Muscle layer of duodenum (tissue), 2 donors: ENCODE data around the gene CNTNAP2.

Experiments used
- H3K27ac ChIP-seq: one replicate; pipeline ENCODE4 v1.7.0; 2013; ENCODE audit warnings: mild to moderate bottlenecking, low read length
- H3K27me3 ChIP-seq: one replicate; pipeline ENCODE4 v1.7.0; 2013; ENCODE audit warnings: low read depth, mild to moderate bottlenecking, control low read depth, low read length
- H3K36me3 ChIP-seq, 2 donors: one replicate each; pipeline ENCODE4 v1.7.0; 2013; ENCODE audit warnings: low read length in 2 of 2, control low read depth in 1 of 2, mild to moderate bottlenecking in 1 of 2; ENCODE audit not compliant: insufficient read depth in 2 of 2, control insufficient read depth in 1 of 2
- H3K4me1 ChIP-seq, 2 donors: one replicate each; pipeline ENCODE4 v1.7.0; 2013; ENCODE audit warnings: low read length in 2 of 2, mild to moderate bottlenecking in 2 of 2, control low read depth in 1 of 2, moderate library complexity in 1 of 2; ENCODE audit not compliant: insufficient read depth in 2 of 2, control insufficient read depth in 1 of 2
- H3K4me3 ChIP-seq, 2 donors: one replicate each; pipeline ENCODE4 v1.7.0; 2013; ENCODE audit warnings: low read length in 2 of 2, low read depth in 1 of 2, mild to moderate bottlenecking in 1 of 2
- H3K9me3 ChIP-seq, 2 donors: one replicate each; pipeline ENCODE4 v1.7.0; 2013; ENCODE audit warnings: low read length in 2 of 2, control low read depth in 1 of 2, mild to moderate bottlenecking in 1 of 2; ENCODE audit not compliant: control insufficient read depth in 1 of 2
- donor health status: healthy.

Gene CNTNAP2

GRCh38 chr7:146116521-146117222 lies at the start of gene CNTNAP2:
TSS of gene CNTNAP2 (plus strand) at chr7:146116801. CDS start at chr7:146116877, 76 bp downstream.
- no peaks in the 10 kb centered on the region for H3K36me3 ChIP-seq
- H3K27ac ChIP-seq = no peak within 1 kb of the TSS
- peaks cover 6% of the 10 kb centered on the region for H3K27me3 ChIP-seq
- H3K4me3 ChIP-seq = peak within 1 kb of the TSS; percentile 47 to 82
- peaks cover 0 to 19% of the 10 kb centered on the region in 2 donors for H3K4me1 ChIP-seq
- no peaks in the 10 kb centered on the region for H3K9me3 ChIP-seq

GRCh38 chr7:146067880-146068279 lies 48.7 kb upstream of the CNTNAP2 start:
- Histone ChIP-seq H3K36me3 (no peaks in the 10 kb centered on the region), H3K4me1 (no peaks in the 10 kb centered on the region), H3K9me3 (no peaks in the 10 kb centered on the region), H3K27ac (no peak overlapping the region), H3K27me3 (no peaks in the 10 kb centered on the region), H3K4me3 (no peak overlapping the region)

DNA sequence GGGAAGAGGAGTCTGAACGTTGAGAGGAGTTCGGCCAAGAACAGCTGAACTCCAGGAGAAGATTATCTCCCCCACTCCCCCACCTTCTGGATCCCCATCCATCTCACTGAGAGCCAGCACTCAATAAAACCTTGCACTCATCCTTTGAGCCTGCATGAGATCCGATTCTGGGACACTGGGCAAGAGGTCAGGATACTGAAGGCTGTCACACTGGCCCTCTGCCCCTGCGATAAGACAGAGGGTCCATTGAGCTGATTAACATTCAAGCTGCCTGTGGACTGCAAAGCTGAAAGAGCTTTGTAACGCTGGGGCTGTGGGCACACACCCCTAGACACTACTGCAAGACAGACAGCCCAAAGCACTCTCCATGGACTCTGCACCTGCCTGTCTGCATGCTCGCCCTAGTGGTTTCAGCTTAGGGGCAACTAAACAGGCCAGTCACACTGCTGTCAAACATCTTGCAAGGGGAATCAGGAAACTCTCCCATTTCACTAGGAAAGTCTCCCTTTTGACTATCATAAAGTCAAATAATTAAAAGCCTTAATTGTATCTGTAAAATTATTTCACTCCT lies 42.3 kb upstream of the CNTNAP2 start:
- H3K4me1 ChIP-seq = no peaks in the 10 kb centered on the region
- H3K4me3 ChIP-seq = no peak overlapping the region
- no peaks in the 10 kb centered on the region for H3K27me3 ChIP-seq
- H3K27ac ChIP-seq = no peak overlapping the region
- no peaks in the 10 kb centered on the region for H3K9me3 ChIP-seq
- H3K36me3 ChIP-seq = no peaks in the 10 kb centered on the region

DNA sequence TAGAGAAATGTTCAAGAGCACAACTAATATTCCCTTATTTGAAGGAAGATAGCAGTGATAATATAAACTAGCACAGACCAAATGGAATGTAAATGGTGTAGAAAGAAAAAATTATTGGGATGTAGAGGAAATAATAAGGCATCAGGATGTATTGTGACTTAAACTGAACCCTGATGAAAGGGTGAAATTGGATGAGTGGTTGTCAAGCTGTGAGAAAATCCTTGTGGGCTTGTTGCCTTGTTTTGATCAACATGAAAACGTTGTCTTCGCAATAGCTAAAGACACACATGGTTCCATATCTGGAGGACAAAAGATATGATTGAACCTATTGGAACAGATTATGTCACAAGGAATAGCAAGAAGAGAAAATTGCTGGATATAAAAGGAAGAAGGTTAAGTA lies 40.3 kb upstream of the CNTNAP2 start:
- H3K36me3 ChIP-seq = no peaks in the 10 kb centered on the region
- no peak overlapping the region for H3K27ac ChIP-seq
- H3K4me1 ChIP-seq = no peaks in the 10 kb centered on the region
- no peaks in the 10 kb centered on the region for H3K9me3 ChIP-seq
- no peaks in the 10 kb centered on the region for H3K27me3 ChIP-seq
- H3K4me3 ChIP-seq = no peak overlapping the region

DNA sequence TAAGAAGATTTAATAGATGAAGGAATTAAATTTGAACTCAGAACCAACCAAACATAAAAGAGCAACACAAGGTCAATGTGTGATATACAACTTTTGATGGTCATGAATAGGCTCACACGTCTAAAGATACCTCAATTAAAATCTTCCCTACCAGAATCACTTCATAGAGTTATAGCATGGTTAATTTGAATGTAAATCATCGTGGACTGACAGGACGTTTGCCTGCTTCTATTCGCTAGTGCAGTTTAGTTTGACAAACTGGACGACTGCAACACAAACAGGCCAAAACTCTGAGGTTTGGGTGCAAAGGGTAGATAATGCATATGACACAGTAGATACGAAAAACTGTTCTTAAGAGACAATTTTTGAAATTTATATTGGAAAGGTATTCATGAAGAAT lies 32.5 kb upstream of the CNTNAP2 start:
- H3K36me3 ChIP-seq = no peaks in the 10 kb centered on the region
- no peaks in the 10 kb centered on the region for H3K4me1 ChIP-seq
- H3K9me3 ChIP-seq = no peaks in the 10 kb centered on the region
- no peak overlapping the region for H3K27ac ChIP-seq
- no peak overlapping the region for H3K4me3 ChIP-seq
- H3K27me3 ChIP-seq = no peaks in the 10 kb centered on the region

- Histone ChIP-seq H3K4me3 (no peak overlapping the region), H3K36me3 (no peaks in the 10 kb centered on the region), H3K27me3 (no peaks in the 10 kb centered on the region), H3K9me3 (no peaks in the 10 kb centered on the region), H3K27ac (no peak overlapping the region), H3K4me1 (no peaks in the 10 kb centered on the region)
These were observed 26.5 kb upstream of the CNTNAP2 start for GRCh38 chr7:146090023-146090645.

DNA sequence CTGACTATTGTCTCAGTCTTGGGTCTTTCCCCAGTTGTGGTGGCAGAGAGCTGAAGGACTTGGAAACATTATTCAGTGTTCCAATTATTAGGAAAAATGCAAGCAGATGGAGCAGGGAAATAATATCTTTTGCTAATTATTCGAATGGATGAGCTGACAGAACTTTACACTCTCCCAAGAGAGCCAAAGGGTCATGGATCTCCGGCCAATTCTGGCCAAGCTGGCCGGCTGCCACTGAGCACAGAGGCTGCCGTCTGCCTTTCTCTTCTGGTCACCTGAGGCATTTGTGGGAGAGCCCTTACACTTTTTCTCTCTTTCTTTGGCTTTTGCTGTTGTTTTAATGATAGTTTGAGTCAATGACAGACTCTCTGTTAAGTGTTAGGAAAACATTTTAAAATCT lies 22.2 kb upstream of the CNTNAP2 start:
- Histone ChIP-seq H3K4me1 (no peaks in the 10 kb centered on the region), H3K27ac (no peak overlapping the region), H3K27me3 (no peaks in the 10 kb centered on the region)

DNA sequence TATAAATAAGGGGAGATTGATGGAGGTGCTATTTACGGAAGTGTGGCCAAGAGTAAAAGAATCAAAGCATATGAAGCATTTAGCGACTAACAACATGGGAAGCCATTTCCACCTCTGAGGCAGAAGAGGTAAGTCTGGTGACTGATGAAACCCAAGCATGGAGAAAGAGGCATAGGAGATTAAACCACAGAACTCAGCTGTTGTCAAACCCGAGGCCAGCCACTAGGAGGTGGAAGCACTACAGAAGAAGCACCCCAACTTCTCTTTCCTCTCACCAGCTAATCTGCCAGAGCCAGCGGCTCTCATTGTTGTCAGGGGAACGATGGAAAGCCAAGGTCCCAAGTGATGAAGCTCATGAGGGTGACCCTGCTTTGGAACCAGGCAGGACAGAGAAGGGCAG lies 19.6 kb upstream of the CNTNAP2 start:
- H3K9me3 ChIP-seq = no peaks in the 10 kb centered on the region
- no peak overlapping the region for H3K4me3 ChIP-seq
- H3K27me3 ChIP-seq = no peaks in the 10 kb centered on the region
- no peaks in the 10 kb centered on the region for H3K4me1 ChIP-seq
- H3K27ac ChIP-seq = no peak overlapping the region
- H3K36me3 ChIP-seq = no peaks in the 10 kb centered on the region

More for the DNA sequence above, 22.2 kb upstream of the CNTNAP2 start:
- H3K4me3 ChIP-seq = no peak overlapping the region
- H3K9me3 ChIP-seq = no peaks in the 10 kb centered on the region
- no peaks in the 10 kb centered on the region for H3K36me3 ChIP-seq

DNA sequence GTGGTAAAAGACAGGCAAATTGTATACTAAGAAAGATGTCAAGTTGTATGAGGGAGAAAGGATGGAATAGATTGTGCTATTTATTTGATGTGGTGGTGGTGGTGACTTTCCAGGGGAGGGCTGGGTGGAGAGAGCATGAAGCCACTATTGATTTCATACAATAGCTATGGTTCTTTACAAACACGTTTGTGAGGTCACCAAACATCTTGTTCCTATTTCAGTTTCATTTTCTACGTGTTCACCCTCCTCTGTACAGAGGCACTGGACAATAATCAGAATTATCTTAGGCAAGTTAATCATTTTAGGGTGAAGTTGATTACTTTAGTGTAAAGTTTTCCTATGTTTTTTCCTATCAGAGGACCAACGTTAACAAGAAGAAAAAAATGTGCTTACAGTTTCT lies 10.3 kb upstream of the CNTNAP2 start:
- no peaks in the 10 kb centered on the region for H3K9me3 ChIP-seq
- H3K27me3 ChIP-seq = no peaks in the 10 kb centered on the region
- H3K4me1 ChIP-seq = no peaks in the 10 kb centered on the region
- H3K4me3 ChIP-seq = no peak overlapping the region
- no peak overlapping the region for H3K27ac ChIP-seq
- H3K36me3 ChIP-seq = no peaks in the 10 kb centered on the region

DNA sequence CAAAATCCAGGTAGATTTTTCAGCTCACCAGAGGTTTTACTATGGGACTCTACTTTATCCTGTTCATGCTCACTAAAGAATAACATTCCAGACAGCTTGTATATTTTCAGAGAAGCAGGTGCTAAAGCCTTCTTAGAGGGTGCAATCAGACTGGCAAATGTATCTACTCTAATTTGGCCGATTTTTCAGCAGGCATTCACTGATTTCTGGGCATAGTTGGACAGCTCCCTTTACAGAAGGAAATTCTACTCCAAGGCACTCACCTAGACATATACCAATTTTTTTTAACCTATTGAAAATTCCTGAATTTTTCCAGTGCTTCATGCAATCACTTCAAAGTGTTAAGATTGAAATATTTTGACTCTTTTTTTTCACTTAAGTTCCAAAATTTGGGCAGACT lies 3.8 kb upstream of the CNTNAP2 start:
- no peak overlapping the region for H3K27ac ChIP-seq
- no peaks in the 10 kb centered on the region for H3K9me3 ChIP-seq
- no peak overlapping the region for H3K4me3 ChIP-seq
- peaks cover 0 to 19% of the 10 kb centered on the region in 2 donors for H3K4me1 ChIP-seq
- peaks cover 6% of the 10 kb centered on the region for H3K27me3 ChIP-seq
- H3K36me3 ChIP-seq = no peaks in the 10 kb centered on the region

DNA sequence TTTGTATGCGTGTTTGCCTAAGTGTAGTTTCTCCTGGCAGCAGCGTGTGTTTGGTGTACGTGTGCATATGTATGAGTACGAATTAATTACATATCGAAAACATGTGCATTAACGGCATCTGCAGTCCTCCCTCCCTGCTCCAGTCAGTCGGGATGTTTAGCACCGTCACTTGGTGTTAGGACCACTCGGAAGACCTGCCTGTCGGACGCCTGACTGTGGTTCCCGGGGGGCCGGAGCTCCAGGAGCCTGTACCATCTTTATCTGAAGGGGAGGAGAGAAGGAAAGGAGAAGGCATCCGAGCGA lies 1.1 kb upstream of the CNTNAP2 start:
- Histone ChIP-seq H3K27ac (no peak overlapping the region), H3K4me3 (peak overlapping the region; percentile 47 to 82)

More for the DNA sequence above, 1.1 kb upstream of the CNTNAP2 start:
- H3K27me3 ChIP-seq = peaks cover 6% of the 10 kb centered on the region
- H3K9me3 ChIP-seq = no peaks in the 10 kb centered on the region
- no peaks in the 10 kb centered on the region for H3K36me3 ChIP-seq
- H3K4me1 ChIP-seq = peaks cover 0 to 19% of the 10 kb centered on the region in 2 donors
